GM06990 (cell line): Measurements from ENCODE around the gene CELF2.

Experiments used
- DNase-seq: peaks from one replicate; pipeline ENCODE4 v3.0.0-alpha.2; 2011; ENCODE audit not compliant: insufficient read length; ENCODE audit errors: extremely low read depth
- H3K27me3 ChIP-seq: replicated peaks from 2 replicates; pipeline ENCODE4 v1.6.0; 2011; ENCODE audit warnings: low read length; ENCODE audit not compliant: control insufficient read depth, insufficient read depth
- H3K36me3 ChIP-seq: 2 replicates; pipeline ENCODE4 v1.5.1; 2011; ENCODE audit warnings: low read length; ENCODE audit not compliant: control insufficient read depth, insufficient read depth
- H3K4me3 ChIP-seq: replicated peaks from 2 replicates; pipeline ENCODE4 v1.5.1; 2011; ENCODE audit warnings: low read depth, mild to moderate bottlenecking, control low read depth, low read length
- CTCF ChIP-seq: IDR thresholded peaks from 2 replicates; pipeline ENCODE4 v1.5.1; 2011; ENCODE audit warnings: low read length, control low read depth, mild to moderate bottlenecking, inconsistent platforms; ENCODE audit not compliant: insufficient read depth, poor library complexity, severe bottlenecking

Gene CELF2

GRCh38 chr10:11303361-11304170, 285.9 kb downstream of the CELF2 start:
- H3K4me3 ChIP-seq = no peak overlapping the region
- no peaks in the 10 kb centered on the region for H3K27me3 ChIP-seq
- peaks cover 44% of the 10 kb centered on the region for H3K36me3 ChIP-seq
- DNase-seq = no peak
- TF ChIP-seq CTCF = no peak

- Histone ChIP-seq H3K27me3 (no peaks in the 10 kb centered on the region), H3K4me3 (no peak overlapping the region)
Observed at GRCh38 chr10:11304906-11305585, 287.4 kb downstream of the CELF2 start.

GRCh38 chr10:11305825-11306593, 288.3 kb downstream of the CELF2 start:
- Histone ChIP-seq H3K36me3 (peaks cover 41% of the 10 kb centered on the region), H3K27me3 (no peaks in the 10 kb centered on the region), H3K4me3 (no peak overlapping the region)
- no peak for DNase-seq
- TF ChIP-seq CTCF = no peak

More at GRCh38 chr10:11304906-11305585, 287.4 kb downstream of the CELF2 start:
- TF ChIP-seq CTCF = no peak
- peaks cover 43% of the 10 kb centered on the region for H3K36me3 ChIP-seq
- no peak for DNase-seq

- H3K36me3 ChIP-seq = peaks cover 36% of the 10 kb centered on the region
- TF ChIP-seq CTCF = no peak
- no peaks in the 10 kb centered on the region for H3K27me3 ChIP-seq
- no peak for DNase-seq
- no peak overlapping the region for H3K4me3 ChIP-seq
Observed at GRCh38 chr10:11307004-11307403, 289.3 kb downstream of the CELF2 start.

- H3K36me3 ChIP-seq = peaks cover 32% of the 10 kb centered on the region
- H3K27me3 ChIP-seq = no peaks in the 10 kb centered on the region
- no peak for DNase-seq
- no peak for TF ChIP-seq CTCF
- H3K4me3 ChIP-seq = no peak overlapping the region
Observed at GRCh38 chr10:11307937-11308336, 290.3 kb downstream of the CELF2 start.
